Esophagus squamous epithelium (tissue), 5 donors: Measurements from ENCODE around the gene FYCO1. TPM values are rescaled to one million over a fixed set of nuclear protein-coding genes. Genes with fewer than 3 reads are reported as not detected.

Experiments
- DNase-seq: peaks from one replicate; lab custom pipeline; 2025; lab: John Stamatoyannopoulos, UW
- H3K27ac ChIP-seq, 4 donors: fragments of 200-600 bp; sonication (generic); one replicate each; pipeline ENCODE4 v1.5.1; 2016 to 2019; ENCODE audit warnings: mild to moderate bottlenecking in 1 of 4
- H3K27me3 ChIP-seq, 4 donors: fragments of 200-600 bp; sonication (generic); 1 replicate in 3 of 4; 2 replicates in 1 of 4; pipeline versions ENCODE4 v1.5.1 to v1.6.0; 2017 to 2021; ENCODE audit warnings: antibody characterized with exemption in 1 of 4
- H3K36me3 ChIP-seq, 3 donors: fragments of 200-600 bp; sonication (generic); one replicate each; pipeline ENCODE4 v1.5.1; 2016 to 2019
- H3K4me1 ChIP-seq, 3 donors: fragments of 200-600 bp; sonication (generic); one replicate each; pipeline ENCODE4 v1.5.1; 2017 to 2019
- H3K4me3 ChIP-seq, 4 donors: fragments of 200-600 bp; sonication (generic); 1 replicate in 3 of 4; 2 replicates in 1 of 4; pipeline ENCODE4 v1.5.1; 2016 to 2019; ENCODE audit warnings: mild to moderate bottlenecking in 2 of 4, moderate library complexity in 1 of 4
- H3K9me3 ChIP-seq, 3 donors: fragments of 200-600 bp; sonication (generic); one replicate each; pipeline ENCODE4 v1.5.1; 2016 to 2019
- POLR2A ChIP-seq, 4 donors: fragments of 450-650 bp; IDR thresholded peaks; one replicate each; pipeline ENCODE4 v1.6.1; 2017; ENCODE audit warnings: antibody characterized with exemption in 4 of 4, mild to moderate bottlenecking in 4 of 4, moderate library complexity in 3 of 4
- WGBS, 2 donors: methylation state at CpG; one replicate each; pipeline ENCODE4 v1.1.5; 2018; 5-methylcytosine and 5-hydroxymethylcytosine counted together
- intact Hi-C: fragments of 100-400 bp; cut with DNase I; formaldehyde crosslinking; loops from one replicate; pipeline ENCODE4 v1.15.0; 2022
- total RNA-seq, 4 donors: library from RNA; depleted of rRNA; stranded (reverse); fragments of >200 nt; gene quantifications; one replicate each; pipeline ENCODE4 v1.1.0, GENCODE V29; 2016
- TF ChIP-seq, protein P1 (sequence below), 6 experiments: fragments of 450-650 bp in 4 of 6; fragments of 200-600 bp in 2 of 6; sonication (generic) in 2 of 6; IDR thresholded peaks; one replicate each; pipeline ENCODE4 v1.5.1; 2016 to 2019; ENCODE audit warnings: antibody characterized with exemption in 6 of 6, mild to moderate bottlenecking in 4 of 6, moderate library complexity in 4 of 6
- donor health status: DM: yes; HTN: yes; CAD: no.

FYCO1 gene
- total RNA-seq, 4 donors from 2014 or later = 17.8 to 33.3 (median 25.0) TPM

- peaks cover 32 to 62% (median 51%) of the 10 kb centered on the region in 3 donors for H3K4me1 ChIP-seq
- intact Hi-C loops = no loop called here
- DNase-seq = no peak
- peak overlapping the region in 3 of 4 donors; percentile 46 to 88 (median 84) for H3K27ac ChIP-seq
- no peaks in the 10 kb centered on the region for H3K9me3 ChIP-seq
- H3K27me3 ChIP-seq = no peaks in the 10 kb centered on the region
- TF ChIP-seq, protein P1, sequence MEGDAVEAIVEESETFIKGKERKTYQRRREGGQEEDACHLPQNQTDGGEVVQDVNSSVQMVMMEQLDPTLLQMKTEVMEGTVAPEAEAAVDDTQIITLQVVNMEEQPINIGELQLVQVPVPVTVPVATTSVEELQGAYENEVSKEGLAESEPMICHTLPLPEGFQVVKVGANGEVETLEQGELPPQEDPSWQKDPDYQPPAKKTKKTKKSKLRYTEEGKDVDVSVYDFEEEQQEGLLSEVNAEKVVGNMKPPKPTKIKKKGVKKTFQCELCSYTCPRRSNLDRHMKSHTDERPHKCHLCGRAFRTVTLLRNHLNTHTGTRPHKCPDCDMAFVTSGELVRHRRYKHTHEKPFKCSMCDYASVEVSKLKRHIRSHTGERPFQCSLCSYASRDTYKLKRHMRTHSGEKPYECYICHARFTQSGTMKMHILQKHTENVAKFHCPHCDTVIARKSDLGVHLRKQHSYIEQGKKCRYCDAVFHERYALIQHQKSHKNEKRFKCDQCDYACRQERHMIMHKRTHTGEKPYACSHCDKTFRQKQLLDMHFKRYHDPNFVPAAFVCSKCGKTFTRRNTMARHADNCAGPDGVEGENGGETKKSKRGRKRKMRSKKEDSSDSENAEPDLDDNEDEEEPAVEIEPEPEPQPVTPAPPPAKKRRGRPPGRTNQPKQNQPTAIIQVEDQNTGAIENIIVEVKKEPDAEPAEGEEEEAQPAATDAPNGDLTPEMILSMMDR (IDR thresholded peaks at IDR 0.05) = no peak
- TF ChIP-seq POLR2A (IDR thresholded peaks at IDR 0.05) = no peak
- peaks cover 3 to 57% (median 13%) of the 10 kb centered on the region in 3 donors for H3K36me3 ChIP-seq
- WGBS, 2 donors = 71 to 80% methylated on average over 6 to 8 of the region's 8 CpGs
- no peak overlapping the region for H3K4me3 ChIP-seq
Measured at GRCh38 chr3:45984331-45985312, 11.0 kb downstream of the FYCO1 start.

DNA sequence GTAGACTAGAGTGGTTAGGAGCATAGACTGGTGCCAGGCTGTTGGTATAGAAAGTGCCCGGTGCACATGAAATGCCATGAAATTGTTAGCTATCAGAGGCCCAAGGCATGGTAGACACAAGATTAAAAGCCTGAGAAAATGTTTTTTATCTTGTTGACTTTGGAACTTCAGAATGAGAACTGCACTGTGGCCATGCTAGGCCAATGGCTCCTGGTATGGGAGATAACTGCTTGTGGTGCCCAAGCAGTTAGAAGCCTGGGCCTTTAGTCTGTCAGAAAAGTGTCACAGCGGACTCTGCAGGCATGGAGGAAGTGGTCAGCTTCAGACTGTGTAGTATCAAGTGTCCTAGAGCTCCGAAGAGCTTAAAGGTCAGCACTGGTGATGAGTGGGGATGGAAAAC is 11.9 kb downstream of the FYCO1 start:
- intact Hi-C loops = no loop called here
- no peak for TF ChIP-seq POLR2A (IDR thresholded peaks at IDR 0.05)
- TF ChIP-seq, protein P1 (IDR thresholded peaks at IDR 0.05) = no peak
- Histone ChIP-seq H3K4me1 (peaks cover 26 to 53% (median 42%) of the 10 kb centered on the region in 3 donors), H3K27ac (peak overlapping the region in 3 of 4 donors; percentile 11 to 88 (median 84)), H3K9me3 (no peaks in the 10 kb centered on the region), H3K4me3 (no peak overlapping the region), H3K36me3 (peaks cover 5 to 66% (median 19%) of the 10 kb centered on the region in 3 donors), H3K27me3 (no peaks in the 10 kb centered on the region)
- WGBS, 2 donors = 93 to 100% methylated on average over 3 of the region's 3 CpGs
- DNase-seq = no peak

GRCh38 chr3:45981346-45982074 is 14.1 kb downstream of the FYCO1 start:
- H3K9me3 ChIP-seq = no peaks in the 10 kb centered on the region
- H3K4me1 ChIP-seq = peaks cover 5 to 37% (median 22%) of the 10 kb centered on the region in 3 donors
- 49 to 67% methylated on average over 2 of the region's 2 CpGs for WGBS, 2 donors
- no peaks in the 10 kb centered on the region for H3K27me3 ChIP-seq
- DNase-seq = no peak
- no peak overlapping the region for H3K4me3 ChIP-seq
- H3K36me3 ChIP-seq = peaks cover 5 to 88% (median 19%) of the 10 kb centered on the region in 3 donors
- no peak overlapping the region for H3K27ac ChIP-seq
- intact Hi-C loops = no loop called here
- TF ChIP-seq, protein P1 (IDR thresholded peaks at IDR 0.05) = no peak
- no peak for TF ChIP-seq POLR2A (IDR thresholded peaks at IDR 0.05)

DNA sequence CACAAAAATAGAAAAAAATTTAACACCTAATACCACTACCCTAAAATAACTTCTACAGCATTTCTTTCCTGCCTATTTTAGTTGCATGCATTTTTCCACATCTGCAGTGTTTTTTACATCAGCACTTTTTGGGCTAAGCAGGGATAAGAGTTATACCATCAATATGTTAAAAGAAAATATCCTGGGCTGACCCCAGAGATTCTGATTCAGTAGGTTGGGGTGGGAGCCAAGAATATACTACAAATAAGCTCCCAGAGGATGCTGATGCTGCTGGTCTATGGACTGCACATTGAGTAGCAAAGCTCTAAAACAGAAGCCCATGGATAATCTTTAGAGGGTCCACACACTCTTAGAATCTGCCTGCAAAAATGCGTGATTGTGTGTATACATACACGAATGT is 14.8 kb downstream of the FYCO1 start:
- no peaks in the 10 kb centered on the region for H3K9me3 ChIP-seq
- WGBS, 2 donors = 68 to 97% methylated on average over 2 of the region's 2 CpGs
- peaks cover 0 to 37% (median 19%) of the 10 kb centered on the region in 3 donors for H3K4me1 ChIP-seq
- H3K4me3 ChIP-seq = no peak overlapping the region
- no peak overlapping the region for H3K27ac ChIP-seq
- intact Hi-C loops = no loop called here
- TF ChIP-seq, protein P1 (IDR thresholded peaks at IDR 0.05) = no peak
- no peak for TF ChIP-seq POLR2A (IDR thresholded peaks at IDR 0.05)
- H3K27me3 ChIP-seq = no peaks in the 10 kb centered on the region
- H3K36me3 ChIP-seq = peaks cover 5 to 95% (median 19%) of the 10 kb centered on the region in 3 donors
- no peak for DNase-seq
